GM06990 (cell line): ENCODE measurements around the gene ANKS1B.

Experiments
- DNase-seq: peaks from one replicate; pipeline ENCODE4 v3.0.0-alpha.2; 2011; ENCODE audit not compliant: insufficient read length; ENCODE audit errors: extremely low read depth
- H3K27me3 ChIP-seq: replicated peaks from 2 replicates; pipeline ENCODE4 v1.6.0; 2011; ENCODE audit warnings: low read length; ENCODE audit not compliant: control insufficient read depth, insufficient read depth
- H3K36me3 ChIP-seq: 2 replicates; pipeline ENCODE4 v1.5.1; 2011; ENCODE audit warnings: low read length; ENCODE audit not compliant: control insufficient read depth, insufficient read depth
- H3K4me3 ChIP-seq: replicated peaks from 2 replicates; pipeline ENCODE4 v1.5.1; 2011; ENCODE audit warnings: low read depth, mild to moderate bottlenecking, control low read depth, low read length
- CTCF ChIP-seq: IDR thresholded peaks from 2 replicates; pipeline ENCODE4 v1.5.1; 2011; ENCODE audit warnings: low read length, control low read depth, mild to moderate bottlenecking, inconsistent platforms; ENCODE audit not compliant: insufficient read depth, poor library complexity, severe bottlenecking

ANKS1B gene

DNA sequence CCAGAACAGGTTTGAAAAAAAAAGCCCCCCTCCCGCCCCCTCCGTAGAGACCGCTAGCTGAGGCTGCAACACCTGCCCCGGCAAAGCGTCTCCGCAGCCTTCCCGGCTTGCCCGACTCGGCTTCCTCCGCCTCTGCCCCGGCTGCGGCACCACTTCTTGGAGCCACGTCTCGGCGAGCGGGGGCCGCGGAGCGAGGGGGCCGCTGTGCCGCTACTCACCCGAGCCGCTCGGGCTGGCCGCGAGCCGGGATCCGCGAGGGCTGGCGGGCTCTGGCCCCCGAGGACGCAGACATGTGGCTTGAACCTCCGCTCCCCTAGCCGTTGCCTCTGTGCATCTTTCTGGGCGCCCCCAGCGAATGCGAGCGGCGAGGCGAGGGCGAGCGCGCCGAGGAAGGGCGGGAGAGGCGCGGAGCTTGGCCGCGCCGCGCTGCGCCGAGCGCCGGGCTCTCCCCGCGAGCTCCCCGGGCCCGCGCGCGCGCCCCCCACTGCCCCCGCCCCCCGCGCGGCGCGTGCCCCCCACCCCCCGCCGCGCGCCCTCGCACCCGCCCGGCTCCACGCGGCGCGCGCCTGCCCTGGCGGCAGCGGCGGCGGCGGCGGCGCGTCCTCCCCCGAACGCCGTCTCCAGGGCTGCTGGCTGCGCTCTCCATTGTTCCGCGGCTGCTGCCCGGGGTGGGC is 1090.2 kb downstream of the ANKS1B start:
- TF ChIP-seq CTCF: no peak
- peak; percentile 8 for DNase-seq
- H3K4me3 ChIP-seq: no peak overlapping the region
- H3K36me3 ChIP-seq: no peaks in the 10 kb centered on the region
- H3K27me3 ChIP-seq: no peaks in the 10 kb centered on the region; the same call in none of the 2 replicates

- no peaks in the 10 kb centered on the region; the same call in none of the 2 replicates for H3K27me3 ChIP-seq
- no peak overlapping the region for H3K4me3 ChIP-seq
- TF ChIP-seq CTCF: no peak
- no peak for DNase-seq
- no peaks in the 10 kb centered on the region for H3K36me3 ChIP-seq
Observed at GRCh38 chr12:98893675-98894411, 1090.9 kb downstream of the ANKS1B start.

DNA sequence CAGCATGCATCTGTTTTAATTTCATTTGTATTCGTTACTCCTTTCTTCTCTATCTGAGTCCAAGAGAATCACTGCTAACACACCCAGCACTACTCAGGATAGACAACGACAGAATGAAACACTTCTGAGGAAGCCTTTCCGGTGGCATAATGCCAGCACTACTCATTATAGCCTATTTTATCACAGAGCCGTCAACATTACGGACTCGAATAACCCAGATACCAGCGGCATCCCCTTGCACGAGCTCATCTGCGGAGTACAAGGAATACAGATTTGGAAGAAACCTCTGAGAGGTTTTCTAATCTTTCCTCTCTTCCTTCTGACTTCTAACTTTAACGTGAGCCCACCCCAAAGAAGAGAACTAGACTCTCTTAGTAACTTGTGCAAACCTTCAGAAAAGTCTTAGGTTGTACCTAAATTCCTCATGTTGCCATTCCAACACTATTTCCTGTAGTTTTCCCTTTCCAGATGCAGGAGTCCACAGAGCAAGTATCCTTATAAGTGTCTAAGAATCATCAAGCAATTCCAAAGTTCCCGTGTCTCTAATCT is 1091.5 kb downstream of the ANKS1B start:
- TF ChIP-seq CTCF: no peak
- H3K27me3 ChIP-seq: no peaks in the 10 kb centered on the region; the same call in none of the 2 replicates
- H3K4me3 ChIP-seq: no peak overlapping the region
- DNase-seq: no peak
- H3K36me3 ChIP-seq: no peaks in the 10 kb centered on the region

- Histone ChIP-seq H3K4me3 (no peak overlapping the region), H3K36me3 (no peaks in the 10 kb centered on the region), H3K27me3 (no peaks in the 10 kb centered on the region)
- no peak for DNase-seq
- no peak for TF ChIP-seq CTCF
Observed at GRCh38 chr12:98885778-98886177, 1099.0 kb downstream of the ANKS1B start.

DNA sequence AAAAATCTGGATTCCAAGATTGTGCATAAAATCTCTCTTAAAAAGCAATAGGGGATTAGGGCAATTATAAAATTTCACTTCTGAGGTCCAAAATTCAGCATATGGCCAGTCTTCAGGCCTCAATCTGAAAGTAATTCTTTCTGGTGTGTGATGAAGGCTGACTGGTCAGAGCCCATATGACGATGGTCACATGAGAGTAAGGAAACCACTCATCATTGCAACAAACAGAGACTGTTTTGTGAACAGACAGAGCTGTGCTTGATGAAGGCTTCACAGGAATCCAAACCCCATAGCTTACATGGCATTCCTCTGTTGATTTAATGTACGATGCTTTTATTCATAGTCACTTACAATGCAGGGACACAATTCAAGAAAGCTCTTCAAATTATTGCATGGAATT is 1101.5 kb downstream of the ANKS1B start:
- DNase-seq: no peak
- no peak for TF ChIP-seq CTCF
- no peaks in the 10 kb centered on the region for H3K36me3 ChIP-seq
- H3K4me3 ChIP-seq: no peak overlapping the region
- H3K27me3 ChIP-seq: no peaks in the 10 kb centered on the region
